Measurements from ENCODE around the gene LMO1.

GRCh38 chr11:8207080-8208000 is 56.3 kb downstream of the LMO1 start:
- no peak for TF ChIP-seq CTCF (IDR thresholded peaks at IDR 0.05 in 8 of 11, conservative IDR thresholded peaks at IDR 0.05 in 3 of 11)
- TF ChIP-seq POLR2A (IDR thresholded peaks at IDR 0.05), result no peak
- TF ChIP-seq POLR2AphosphoS5 (IDR thresholded peaks at IDR 0.05), result no peak
